ENCODE results near the gene ARSG. TPM values are rescaled to one million over a fixed set of nuclear protein-coding genes. Genes with fewer than 3 reads are reported as not detected.
A peak's percentile ranks its signal among the peaks of the same experiment; 100 is the strongest.

Gene ARSG
- polyA plus RNA-seq, 1 donor, result 3.5 TPM

DNA sequence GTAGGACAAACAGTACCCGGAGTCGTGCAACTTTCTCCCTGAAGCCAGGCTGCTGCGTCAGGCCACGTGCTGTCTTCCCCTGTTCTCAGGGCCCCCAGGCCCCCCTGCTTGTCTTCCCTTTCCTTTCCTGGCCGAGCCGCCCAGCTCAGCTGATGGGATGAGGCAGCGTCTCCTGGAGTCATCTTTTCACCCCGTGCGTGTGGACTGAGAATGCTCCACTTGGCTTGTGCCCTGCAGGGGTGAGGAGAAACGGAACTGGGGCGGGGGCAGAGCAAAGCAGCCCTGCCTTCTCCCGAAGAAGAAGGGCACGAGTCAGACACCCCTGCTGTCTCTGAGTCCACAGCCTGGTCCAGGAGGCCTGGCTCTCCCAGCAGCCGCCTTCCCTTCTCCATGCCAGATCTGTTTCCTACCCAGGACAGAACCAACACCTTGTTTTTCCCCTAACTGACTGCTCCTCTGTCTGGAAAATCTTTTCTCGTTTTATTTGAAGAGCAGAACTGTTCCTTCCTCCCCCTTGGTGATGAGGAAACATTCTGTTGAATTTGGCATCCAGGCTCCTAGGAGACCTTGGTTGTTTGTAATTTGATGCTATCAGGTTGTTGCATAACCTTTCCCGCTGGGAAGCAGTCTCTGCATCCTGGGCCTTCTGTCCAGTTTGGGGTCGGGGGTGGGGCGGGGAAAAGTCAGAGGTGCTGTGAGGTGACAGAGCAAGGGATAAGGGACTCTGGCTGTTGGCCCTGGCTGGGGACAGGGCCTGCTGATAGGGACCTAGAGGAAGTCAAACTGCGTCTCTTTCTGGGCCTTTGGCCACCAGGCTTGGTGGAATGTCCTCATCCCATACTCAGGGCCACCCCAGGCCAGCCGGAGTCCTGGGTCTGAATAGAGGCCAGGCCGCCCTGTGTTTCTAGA lies 87.2 kb downstream of the ARSG start:
- peak; percentile 90 for DNase-seq

DNA sequence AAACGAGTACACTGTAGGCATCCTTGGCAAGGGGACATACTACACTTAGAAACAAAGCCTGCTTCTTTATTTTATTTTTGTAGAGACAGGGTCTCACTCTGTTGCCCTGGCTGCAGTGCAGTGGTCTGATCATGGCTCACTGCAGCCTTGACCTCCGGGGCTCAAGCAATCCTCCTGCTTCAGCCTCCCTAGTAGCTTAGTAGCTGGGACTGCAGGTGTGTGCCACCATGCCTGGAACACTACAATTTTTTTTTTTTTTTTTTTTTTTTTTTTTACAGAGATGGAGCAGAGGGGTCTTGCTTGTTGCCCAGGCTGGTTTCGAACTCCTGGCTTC lies 87.8 kb downstream of the ARSG start:
- no peak for DNase-seq

DNA sequence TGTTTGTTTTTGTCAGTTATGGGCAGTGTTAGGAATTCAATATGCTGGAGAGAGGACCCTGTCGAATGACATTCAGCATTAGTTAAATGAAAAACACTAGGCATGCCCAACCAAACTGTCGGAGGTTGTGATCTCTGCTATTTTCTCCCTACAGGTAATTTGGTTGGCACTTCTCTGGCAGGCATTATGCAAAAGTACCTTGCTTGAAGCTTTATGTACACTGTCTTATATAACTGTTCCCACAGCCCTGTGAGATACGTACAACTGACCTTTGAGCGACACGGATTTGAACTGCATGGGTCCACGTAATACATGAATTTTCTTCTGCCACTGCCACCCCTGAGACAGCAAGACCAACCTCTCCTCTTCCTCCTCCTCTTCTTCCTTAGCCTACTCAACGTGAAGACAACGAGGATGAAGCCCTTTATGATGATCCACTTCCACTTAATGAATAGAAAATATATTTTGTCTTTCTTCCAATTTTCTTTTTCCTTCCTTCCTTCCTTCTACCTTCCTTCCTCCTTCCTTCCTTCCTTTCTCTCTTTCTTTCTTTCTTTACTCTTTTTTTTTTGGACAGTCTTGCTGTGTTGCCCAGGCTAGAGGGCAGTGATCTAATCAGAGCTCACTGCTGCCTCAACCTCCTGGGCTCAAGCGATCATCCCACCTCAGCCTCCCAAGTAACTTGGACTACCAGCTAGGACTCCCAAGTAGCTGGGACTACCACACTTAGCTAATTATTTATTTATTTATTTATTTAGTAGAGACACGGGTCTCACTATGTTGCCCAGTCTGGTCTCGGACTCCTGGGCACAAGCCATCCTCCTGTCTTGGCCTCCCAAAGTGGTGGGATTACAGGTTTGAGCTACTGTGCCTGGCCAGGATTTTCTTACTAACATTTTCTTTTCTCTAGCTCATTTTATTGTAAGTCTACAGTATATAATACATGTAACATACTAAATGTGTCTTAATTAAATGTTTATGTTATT lies 88.7 kb downstream of the ARSG start:
- DNase-seq, result no peak

DNA sequence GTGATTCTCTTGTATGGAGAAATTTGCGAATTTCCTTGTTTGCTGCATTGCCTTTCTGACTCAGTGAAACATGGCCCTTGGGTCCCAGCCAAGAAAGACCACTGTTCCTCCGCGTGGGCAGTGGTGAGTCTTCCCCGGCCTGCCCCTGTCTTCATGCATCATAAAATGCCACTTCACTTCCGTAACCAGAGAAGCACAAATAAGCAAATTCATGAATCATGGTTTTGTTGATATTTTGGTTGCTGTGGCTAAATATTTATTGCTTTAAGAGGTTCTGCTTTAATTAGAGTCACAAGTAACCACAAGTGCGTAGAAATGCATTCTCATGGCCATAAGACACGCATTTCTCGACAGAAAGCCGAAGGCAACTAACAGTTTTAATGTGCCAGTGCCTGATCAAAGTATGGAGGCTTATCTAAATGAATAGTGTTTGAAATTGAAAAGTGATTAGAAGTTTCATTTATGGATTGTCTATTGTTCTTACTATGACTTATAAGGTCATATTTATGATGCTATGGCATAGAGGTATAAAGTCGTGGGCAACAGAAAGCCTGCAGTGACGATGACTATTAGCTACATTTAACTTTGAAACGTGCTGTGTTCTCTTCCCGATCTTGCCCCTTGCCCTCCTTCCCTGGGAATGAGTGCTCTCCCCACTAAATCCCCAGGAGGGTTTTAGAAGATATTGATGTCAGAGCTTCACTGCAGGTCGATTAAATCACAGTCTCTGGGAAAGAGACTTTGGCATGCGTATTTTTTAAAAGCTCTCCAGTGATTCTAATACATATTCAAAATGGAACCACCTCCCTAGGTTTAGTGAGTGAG lies 90.0 kb downstream of the ARSG start:
- no peak for DNase-seq

DNA sequence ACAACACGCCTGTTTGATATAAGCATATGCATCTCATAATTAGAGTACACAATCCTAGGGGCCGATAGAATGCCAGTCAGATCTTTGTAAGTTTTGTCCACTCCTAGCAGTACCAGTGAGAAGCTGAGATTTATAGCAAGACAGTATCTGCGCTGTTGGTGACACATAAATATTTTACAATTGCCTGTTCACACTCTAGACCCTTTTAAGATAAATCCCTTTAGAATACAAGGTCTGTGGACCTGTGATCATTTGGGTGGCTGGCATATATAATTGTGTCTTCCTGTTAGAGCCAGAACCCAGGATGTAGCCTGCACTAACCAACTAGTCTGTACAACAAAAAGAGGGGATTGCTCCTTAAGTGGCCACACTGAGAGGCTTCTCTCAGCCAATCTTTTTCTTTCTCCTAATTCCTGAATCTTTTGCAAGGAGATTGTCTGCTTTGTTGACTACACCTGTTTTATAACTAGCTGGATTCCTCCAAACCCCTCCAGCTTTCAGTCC lies 91.3 kb downstream of the ARSG start:
- DNase-seq, result no peak

DNA sequence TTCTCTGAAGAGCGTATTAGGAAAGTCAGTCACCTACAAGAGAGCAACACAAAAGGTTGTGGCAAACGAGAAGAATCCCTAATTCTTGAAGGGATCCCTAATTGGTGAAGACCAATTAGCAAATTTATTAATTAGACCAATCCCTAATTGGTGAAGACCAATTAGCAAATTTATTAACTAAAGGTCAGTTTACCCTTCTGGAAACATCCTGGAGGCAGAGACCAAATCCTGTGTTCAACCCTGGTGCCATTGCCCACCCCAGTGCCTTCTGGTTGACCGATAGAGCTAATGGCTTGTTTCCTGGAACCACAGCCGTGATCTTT lies 91.8 kb downstream of the ARSG start:
- DNase-seq, result no peak

DNA sequence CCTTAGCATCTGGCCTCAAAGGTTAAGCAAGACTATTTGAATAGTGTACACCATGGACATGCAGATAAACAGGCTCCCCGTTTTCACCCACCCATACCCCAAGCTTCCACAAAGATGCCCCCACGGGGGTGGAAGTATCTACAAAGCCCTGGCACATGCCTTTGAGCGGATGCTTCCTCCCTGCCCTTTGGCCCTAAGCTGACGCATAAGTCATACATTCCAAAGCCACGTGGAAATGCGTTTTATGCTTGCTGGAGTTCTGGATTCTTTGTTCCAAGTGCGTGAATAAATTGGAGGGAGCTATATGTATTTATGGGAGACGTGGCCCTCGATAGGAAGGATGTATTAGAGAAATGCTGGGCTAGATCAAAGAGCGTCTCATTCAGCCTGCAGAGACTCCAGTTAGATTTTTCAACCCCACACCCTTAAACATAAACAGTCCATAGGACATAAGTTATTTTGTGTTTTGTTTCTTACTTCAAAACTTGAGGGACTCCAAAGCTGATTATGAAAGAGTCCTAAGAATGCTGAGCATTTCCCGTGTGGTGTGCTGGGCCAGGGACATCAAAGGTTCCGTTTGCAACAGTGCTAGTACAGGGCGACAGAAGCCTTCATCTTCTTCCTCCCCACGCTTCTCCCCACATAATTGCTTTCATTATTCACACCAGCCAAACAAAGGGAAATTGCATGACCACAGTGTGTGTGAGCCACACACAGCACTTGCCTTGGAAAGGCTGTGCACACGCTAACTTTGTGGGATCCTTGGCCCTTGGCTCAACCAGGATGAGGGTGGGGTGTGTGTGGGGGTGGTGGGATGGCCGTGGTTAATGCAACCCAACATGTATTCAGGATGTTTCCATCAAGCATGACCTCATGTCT lies 92.4 kb downstream of the ARSG start:
- no peak for DNase-seq

DNA sequence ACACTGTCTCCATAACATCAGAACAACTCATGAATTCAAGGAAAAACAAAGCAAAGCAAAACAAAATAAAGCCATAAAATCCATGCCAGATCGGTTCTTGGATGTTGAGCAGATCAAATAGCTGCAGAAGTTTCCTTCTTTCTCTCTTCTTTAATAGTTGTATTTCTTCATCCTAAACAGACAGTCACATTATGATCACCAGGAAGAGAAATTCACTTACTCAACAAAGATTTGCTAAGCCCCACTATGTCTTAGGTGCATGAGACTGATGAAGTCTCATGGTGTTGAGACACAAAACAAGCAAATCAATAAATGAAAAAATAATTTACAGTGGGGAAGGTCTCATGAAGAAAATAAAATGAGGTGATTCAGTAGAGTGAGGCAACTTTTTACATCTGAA lies 93.2 kb downstream of the ARSG start:
- DNase-seq, result no peak

DNA sequence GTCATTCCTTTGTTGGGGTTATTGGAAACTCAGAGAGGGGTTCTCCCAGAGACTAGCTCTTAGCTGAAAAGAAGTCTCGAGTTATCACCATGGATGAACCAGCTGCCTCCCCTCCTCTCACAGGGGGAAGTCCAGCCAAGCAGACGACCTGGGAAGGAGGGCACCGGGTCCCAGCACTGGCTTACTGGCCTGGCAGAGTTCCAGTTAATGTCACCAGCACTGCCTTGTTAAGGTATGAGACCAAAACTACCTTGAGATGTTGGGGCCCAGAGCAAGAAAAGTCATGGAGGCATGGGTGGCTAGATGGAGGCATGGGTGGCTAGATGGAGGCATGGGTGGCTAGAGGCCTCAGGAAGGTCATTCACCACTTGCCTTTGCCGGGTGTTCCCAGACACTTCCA lies 93.6 kb downstream of the ARSG start:
- DNase-seq, result no peak

DNA sequence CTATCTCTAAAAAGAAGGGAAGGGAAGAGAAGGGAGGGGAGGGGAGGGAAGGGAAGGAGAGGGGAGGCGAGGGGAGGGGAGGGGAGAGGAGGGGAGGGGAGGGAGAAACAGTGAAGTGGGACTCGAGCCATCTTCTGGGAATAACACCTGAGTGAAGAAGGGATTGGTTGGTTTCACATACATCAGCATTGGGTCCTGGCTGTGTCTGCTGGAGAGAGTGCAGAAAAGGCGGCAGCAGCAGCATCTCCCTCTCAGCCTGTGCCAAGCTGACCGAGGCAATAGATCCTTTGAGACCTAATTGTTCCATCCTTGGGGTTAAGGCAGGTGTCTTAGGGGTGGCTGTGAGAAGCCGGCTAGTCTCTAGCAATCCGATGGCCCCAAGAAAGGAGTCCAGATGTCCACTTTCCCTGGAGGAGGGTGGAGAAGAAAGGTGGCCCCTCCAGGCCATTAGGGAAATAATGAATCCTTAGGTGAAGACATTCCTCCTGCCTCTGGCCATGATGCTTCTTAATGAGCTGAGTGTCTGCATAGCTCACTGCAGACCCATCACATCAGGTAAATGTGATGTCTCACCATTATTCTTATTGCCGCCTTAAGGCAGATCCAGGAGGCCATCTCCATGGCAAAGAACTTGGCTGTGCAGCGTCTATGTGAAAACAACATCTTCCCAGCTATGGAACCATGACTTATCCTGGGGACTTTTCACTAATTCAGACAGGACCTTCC lies 94.4 kb downstream of the ARSG start:
- no peak for DNase-seq

DNA sequence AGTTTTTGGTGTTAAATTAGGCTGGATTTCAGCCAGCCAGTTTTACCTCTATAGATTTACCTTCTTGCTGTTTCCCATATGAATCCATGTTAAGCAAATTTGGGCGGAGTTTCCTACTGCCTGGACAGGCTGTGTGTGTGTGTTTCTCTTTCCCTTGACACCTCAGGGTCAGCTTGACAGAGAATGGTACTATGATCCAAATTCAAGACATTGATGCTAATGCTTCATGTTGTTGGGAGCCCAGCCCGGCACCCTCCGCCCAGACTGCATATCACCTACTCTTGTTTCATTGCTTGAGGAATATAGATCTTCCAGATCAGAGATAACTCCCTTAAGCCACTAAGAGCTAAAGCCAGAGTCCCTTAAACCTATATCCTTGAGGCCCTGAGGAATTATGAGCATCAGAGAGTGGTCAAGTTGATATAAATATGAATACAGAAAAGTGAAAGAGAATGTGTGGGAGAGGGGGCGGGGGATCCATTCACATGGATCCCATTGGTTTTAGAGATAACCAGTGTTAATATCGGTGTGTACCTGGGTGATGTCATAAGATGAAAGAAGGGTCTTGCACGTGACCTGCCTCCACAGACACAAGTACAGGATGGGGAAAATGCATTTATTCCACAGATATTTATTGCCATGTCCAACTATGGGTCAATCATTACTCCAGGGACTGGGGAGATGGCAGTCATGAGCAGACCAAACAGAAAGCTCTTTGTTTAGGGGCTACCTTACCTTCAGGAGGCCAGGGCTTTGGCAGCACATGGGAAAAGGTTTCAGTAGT lies 96.3 kb downstream of the ARSG start:
- no peak for DNase-seq

DNA sequence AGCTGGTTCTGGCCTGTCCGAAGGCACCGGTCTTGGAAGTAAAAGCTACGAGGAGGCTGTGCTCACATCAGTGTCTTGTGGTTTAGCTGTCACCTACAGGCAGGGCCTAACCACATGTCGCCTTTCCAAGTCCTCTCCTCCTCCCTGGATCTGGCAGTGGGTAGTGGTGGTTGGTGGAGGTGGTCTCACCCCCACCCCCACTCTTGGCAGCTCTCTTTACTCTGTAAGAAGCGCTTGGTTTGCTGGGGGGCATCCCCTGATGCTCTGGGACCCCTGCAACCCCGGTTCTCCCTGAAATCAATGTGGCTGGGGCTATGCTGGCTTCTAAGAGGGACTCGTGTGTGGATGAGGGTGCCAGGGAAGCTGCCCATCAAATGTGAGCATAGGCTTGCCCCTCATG lies 97.7 kb downstream of the ARSG start:
- DNase-seq, result no peak

DNA sequence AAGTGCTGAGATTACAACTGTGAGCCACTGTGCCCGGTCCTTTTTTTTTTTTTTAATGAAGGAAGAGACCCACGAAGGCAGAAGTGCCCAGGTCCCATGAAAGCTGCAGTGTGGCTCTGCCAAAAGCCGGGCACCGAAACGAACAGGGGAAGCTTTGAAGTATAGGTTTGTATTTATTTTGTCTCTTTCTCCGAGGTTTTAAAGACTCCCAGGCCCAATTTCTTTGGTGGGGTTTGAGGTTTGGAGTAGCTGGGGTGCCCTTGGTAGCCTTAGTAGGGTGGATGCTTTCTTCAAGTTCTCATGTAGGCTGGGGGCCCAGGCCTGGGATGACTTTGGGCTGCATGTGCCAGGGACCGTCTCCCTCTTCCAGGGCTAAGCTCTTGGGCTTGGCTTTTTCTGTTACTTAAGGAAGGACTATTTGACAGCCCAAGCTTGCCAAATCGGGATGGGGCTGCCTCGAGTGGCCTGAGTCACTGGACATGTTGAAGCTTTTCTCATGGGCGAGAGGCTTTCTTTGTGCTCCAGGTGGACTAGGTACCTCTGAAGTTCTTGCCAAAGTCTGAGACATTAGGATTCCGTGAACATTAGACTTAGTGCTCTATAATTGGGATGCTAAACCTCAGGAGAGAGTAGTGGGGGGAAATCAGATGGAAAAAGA lies 99.7 kb downstream of the ARSG start:
- DNase-seq, result no peak

DNA sequence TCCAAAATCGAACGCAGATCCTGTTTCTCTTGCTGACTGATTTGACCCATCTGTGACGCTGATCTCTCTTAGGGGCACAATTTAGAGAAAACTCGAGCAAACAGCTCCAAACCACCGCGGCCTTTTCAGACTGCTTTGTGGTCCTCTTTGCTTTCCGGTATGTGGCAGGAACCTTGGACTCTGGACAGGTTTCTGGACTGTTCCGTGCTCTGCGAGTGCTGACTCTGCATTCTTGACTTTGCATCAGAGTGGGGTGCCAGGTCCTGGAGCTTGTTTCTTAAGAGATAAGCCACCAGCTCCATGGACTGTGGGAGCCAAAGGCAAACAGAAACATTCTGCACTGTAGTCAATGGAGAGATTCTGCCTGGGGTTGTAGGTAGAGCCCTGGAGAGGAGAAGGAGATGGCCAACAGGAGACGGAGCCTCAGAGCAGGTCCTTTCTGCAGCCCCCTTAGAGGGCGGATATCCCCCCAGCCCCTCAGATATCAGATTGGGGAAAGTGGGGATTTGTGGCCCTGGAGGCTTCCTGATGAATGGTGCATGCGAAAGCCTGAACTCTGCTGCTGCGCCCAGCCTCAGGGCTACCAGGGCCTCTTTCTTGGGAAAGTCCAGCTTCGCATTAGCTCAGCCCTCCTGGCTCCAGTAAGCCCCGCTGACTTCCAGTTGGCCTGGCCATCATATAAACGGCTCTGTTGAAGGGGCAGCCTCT lies 100.4 kb downstream of the ARSG start:
- DNase-seq, result no peak

DNA sequence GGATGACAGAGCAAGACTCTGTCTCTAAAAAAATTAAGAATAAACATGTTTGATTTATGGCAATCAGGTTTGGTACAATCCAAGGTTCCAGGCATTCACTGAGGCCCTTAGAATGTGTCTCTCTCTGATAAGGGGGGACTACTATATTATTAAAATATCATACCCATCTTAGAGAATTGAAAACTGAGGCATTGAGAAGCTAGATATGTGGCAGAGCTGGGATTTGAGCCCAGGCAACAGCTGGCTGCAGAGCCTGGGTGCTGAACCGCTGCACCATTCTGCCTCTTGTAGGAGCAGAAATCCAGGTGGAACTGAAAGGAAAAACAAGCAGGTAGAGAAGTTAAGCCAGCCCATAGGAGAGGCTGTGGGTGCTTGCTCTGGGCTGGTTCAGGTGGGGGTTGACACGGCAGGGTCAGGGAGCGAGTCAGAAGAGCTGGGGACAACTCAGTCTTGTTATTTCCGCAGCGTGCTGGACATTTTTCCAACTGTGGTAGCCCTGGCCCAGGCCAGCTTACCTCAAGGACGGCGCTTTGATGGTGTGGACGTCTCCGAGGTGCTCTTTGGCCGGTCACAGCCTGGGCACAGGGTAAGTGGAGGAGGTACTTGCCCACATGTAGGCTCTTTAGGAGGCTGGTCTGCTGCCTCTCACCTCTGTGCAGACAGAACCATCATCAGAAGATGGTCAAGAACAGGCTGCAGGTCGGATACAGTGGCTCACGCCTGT lies 103.5 kb downstream of the ARSG start:
- DNase-seq, result no peak

DNA sequence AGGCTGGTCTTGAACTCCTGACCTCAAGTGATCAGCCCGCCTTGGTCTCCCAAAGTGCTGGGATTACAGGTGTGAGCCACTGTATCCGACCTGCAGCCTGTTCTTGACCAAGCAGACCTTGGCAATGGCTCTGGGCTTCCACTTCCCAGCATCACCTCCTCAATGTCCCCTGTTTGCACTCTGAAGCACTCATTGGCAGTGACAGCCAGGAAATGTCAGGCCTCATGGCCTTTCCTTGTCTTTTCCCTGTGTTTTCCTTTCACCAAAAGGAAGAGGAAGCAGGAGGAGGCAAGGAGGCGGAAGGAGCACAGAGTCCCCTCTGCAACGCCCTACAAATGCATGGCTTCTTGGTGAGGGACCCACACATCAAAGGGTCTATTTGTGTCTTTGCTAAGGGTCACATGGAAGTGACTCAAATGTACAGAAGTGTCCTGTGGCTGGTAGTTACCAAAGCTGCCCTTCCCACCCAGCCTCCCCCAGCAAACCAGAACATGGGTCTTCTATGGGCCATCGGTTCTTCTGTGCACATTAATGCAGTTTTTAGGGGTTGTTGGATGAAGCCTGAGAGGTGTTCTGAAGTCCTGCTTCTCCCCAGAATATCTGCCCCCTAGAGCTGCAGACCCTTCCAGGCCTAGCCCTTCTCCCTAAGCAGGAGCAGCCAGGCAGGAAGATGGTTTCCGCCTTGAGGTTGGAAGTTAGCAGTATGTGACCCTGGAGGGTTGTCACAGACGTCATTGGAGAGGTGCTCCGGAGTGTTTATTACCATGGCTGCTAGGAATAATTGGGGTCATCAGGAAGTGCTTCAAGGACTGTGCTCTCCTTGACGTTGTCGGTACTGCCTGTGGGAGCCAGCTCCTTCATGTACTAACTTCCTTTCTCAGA lies 105.2 kb downstream of the ARSG start:
- DNase-seq, result no peak

DNA sequence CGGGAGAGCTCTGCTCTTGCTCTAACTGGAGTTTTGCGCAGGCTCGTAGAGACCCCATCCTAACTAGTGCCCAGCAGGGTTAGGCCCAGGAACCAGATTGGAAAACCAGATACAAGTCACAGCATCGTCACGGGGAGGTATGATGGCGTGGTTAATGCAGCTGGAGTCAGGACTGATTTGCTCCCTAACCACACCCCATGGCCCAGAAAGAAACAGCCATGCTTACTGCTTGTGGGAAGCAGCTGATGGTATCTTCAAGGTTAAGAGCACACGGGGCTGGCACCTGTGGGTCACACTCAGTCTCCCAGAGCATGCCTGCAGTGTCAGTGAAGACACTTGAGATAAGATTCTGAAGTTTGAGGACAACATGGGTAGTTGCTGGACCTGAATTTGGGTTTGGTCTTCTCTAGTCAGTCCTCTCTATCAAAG lies 105.8 kb downstream of the ARSG start:
- no peak for DNase-seq

All from hindlimb muscle (tissue), 1 donor.